Ishikawa (cell line): ENCODE measurements around the gene DHRS3.

Experiments
- CEBPB ChIP-seq: IDR thresholded peaks from 2 replicates; pipeline ENCODE4 v1.6.1; 2012
- CREB1 ChIP-seq: IDR thresholded peaks from 2 replicates; pipeline ENCODE4 v1.6.1; 2012; ENCODE audit warnings: low read depth
- EGR1 ChIP-seq: IDR thresholded peaks from 2 replicates; pipeline ENCODE4 v1.6.1; 2012
- EP300 ChIP-seq: IDR thresholded peaks from 2 replicates; pipeline ENCODE4 v1.6.1; 2012; ENCODE audit warnings: borderline replicate concordance
- FOXM1 ChIP-seq: IDR thresholded peaks from 2 replicates; pipeline ENCODE4 v1.6.1; 2012; ENCODE audit warnings: low read depth, borderline replicate concordance
- MAX ChIP-seq: IDR thresholded peaks from 2 replicates; pipeline ENCODE4 v1.6.1; 2012
- NFIC ChIP-seq: IDR thresholded peaks from 2 replicates; pipeline ENCODE4 v1.6.1; 2012
- RAD21 ChIP-seq: IDR thresholded peaks from 2 replicates; pipeline ENCODE4 v1.6.1; 2012; ENCODE audit warnings: low read depth
- REST ChIP-seq: IDR thresholded peaks from 2 replicates; pipeline ENCODE4 v1.6.1; 2012; ENCODE audit warnings: low read depth, mild to moderate bottlenecking
- TAF1 ChIP-seq: IDR thresholded peaks from 2 replicates; pipeline ENCODE4 v1.6.1; 2012; ENCODE audit warnings: low read depth, mild to moderate bottlenecking
- TCF12 ChIP-seq: IDR thresholded peaks from 2 replicates; pipeline ENCODE4 v1.6.1; 2012; ENCODE audit warnings: low read depth
- TEAD4 ChIP-seq: IDR thresholded peaks from 2 replicates; pipeline ENCODE4 v1.6.1; 2012
- USF1 ChIP-seq: IDR thresholded peaks from 2 replicates; pipeline ENCODE4 v1.6.1; 2012
- YY1 ChIP-seq: IDR thresholded peaks from 2 replicates; pipeline ENCODE4 v1.6.1; 2012; ENCODE audit warnings: low read depth
- ZBTB7A ChIP-seq: IDR thresholded peaks from 2 replicates; pipeline ENCODE4 v1.6.1; 2012; ENCODE audit warnings: low read depth

Gene DHRS3

GRCh38 chr1:12528021-12528852, 89.8 kb downstream of the DHRS3 start:
- TF ChIP-seq NFIC, result no peak
- TF ChIP-seq CEBPB, result 0 out of 2 replicates have a peak, but pooled peaks have one; percentile 31
- TF ChIP-seq ZBTB7A, result no peak
- no peak for TF ChIP-seq TCF12

- no peak for TF ChIP-seq CEBPB
- no peak for TF ChIP-seq TAF1
- TF ChIP-seq RAD21, result no peak
- TF ChIP-seq CREB1, result no peak
- no peak for TF ChIP-seq EP300
- TF ChIP-seq EGR1, result no peak
- TF ChIP-seq YY1, result no peak
- no peak for TF ChIP-seq FOXM1
Measured at GRCh38 chr1:12527564-12527963, 90.4 kb downstream of the DHRS3 start.

GRCh38 chr1:12525311-12526181, 92.5 kb downstream of the DHRS3 start:
- TF ChIP-seq MAX, result no peak
- TF ChIP-seq EGR1, result no peak
- no peak for TF ChIP-seq TCF12
- no peak for TF ChIP-seq ZBTB7A
- peak; percentile 25; the same call in 1 of the 2 replicates for TF ChIP-seq NFIC
- no peak for TF ChIP-seq YY1

- TF ChIP-seq FOXM1 (no peak), TEAD4 (no peak), MAX (no peak), TCF12 (no peak), RAD21 (no peak)
Measured at GRCh38 chr1:12524266-12524665, 93.7 kb downstream of the DHRS3 start.

- TF ChIP-seq FOXM1 (no peak), CREB1 (no peak), USF1 (no peak)
Measured at GRCh38 chr1:12521096-12521495, 96.9 kb downstream of the DHRS3 start.

GRCh38 chr1:12519693-12520364, 98.2 kb downstream of the DHRS3 start:
- no peak for TF ChIP-seq TEAD4
- no peak for TF ChIP-seq FOXM1
- TF ChIP-seq CREB1, result no peak
- TF ChIP-seq REST, result no peak
- no peak for TF ChIP-seq EGR1
- TF ChIP-seq RAD21, result no peak

GRCh38 chr1:12518931-12519692, 98.9 kb downstream of the DHRS3 start:
- TF ChIP-seq ZBTB7A (no peak), MAX (peak; percentile 46; the same call in 1 of the 2 replicates), NFIC (no peak)
